ENCODE results near the gene POTEH.
"Not testable (repeated sequence)": the region's sequence is repeated elsewhere in the genome, so short reads cannot be mapped to it uniquely, and the experiment has no call there.

Gene POTEH

DNA sequence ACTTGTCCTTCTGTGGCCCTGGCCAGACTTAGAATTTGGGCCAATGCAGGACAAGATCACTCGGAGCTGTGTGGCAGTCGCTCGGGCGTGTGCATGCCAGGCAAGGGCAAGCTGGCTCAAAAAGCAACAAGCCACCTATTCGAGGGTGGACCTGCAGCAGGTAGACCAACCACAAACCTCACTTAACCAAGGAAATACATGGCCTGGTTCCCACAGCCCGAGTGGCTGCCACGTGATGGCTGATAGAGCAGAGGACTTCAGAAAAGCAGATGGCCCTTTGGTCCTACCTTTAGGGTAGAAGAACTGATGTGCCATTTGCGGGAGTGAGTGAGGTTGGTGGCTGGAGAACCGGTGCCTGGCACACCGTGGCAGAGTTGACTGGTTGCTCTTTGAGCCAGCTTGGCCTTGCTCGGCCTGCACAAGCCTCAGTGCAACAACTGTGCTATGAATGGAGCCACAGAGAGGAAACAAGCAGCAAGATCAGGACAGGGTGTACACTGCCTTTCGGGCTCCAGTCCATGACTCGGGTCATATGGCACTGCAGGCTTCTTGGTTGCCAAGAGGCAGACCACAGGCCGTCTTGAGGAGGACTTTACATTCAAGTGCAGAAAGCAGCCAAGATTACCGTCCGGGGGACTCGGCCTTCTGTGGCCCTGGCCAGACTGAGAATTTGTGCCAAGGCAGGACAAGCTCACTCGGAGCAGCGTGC is 39.5 kb downstream of the POTEH start:
- not testable (repeated sequence) for H3K4me3 ChIP-seq, H3K27ac ChIP-seq
- DNase-seq (ENCODE audit: low spot score) = peak; percentile 28

DNA sequence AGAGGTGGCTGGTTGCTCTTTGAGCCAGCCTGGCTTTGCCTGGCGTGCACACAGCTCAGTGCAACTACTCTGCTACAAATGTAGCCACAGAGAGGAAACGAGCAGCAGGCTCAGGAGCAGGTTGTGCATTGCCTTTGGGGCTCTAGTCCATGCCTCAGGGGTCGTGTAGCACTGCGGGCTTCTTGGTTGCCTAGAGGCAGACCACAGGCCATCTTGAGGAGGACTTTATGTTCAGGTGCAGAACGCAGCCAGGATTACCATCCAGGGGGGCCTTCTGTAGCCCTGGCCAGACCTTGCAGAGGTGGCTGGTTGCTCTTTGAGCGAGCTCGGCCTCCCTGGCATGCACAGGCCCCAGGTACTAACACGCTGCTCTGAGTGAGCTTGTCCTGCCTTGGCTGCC is 41.2 kb downstream of the POTEH start:
- DNase-seq (ENCODE audit: low spot score); H3K27ac ChIP-seq; H3K4me3 ChIP-seq: not testable (repeated sequence)

DNA sequence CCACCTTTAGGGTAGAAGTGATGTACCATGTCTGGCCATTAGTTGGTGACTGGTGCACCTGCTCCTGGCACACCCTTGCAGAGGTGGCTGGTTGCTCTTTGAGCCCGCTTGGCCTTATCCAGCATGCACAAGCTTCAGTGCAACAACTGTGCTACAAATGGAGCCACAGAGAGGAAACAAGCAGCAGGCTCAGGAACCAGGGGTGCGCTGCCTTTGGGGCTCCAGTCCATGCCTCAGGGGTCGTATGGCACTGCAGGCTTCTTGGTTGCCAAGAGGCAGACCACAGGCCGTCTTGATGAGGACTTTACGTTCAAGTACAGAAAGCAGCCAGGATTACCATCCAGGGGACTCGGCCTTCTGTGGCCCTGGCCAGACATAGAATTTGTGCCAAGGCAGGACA is 44.6 kb downstream of the POTEH start:
- not testable (repeated sequence) for DNase-seq (ENCODE audit: low spot score); H3K4me3 ChIP-seq; H3K27ac ChIP-seq

DNA sequence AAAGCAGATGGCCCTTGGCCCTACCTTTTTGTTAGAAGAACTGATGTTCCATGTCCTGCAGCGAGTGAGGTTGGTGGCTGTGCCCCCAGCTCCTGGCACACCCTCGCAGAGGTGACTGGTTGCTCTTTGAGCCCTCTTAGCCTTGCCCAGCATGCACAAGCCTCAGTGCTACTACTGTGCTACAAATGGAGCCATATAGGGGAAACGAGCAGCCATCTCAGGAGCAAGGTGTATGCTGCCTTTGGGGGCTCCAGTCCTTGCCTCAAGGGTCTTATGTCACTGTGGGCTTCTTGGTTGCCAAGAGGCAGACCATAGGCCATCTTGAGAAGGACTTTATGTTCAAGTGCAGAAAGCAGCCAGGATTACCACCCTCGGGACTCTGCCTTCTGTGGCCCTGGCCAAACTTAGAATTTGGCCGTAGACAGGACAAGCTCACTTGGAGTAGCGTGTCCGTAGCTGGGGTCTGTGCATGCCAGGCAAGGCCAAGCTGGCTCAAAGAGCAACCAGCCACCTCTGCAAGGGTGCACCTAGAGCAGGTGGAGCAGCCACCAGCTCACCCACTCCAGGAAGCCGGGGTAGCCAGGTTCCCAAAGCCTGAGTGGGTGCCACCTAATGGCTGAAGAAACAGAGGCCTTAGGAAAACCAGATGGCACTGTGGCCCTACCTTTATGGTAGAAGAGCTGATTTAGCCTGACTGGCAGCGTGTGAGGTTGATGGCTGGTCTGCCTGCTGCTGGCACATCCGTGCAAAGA is 48.5 kb downstream of the POTEH start:
- not testable (repeated sequence) for H3K27ac ChIP-seq
- DNase-seq (ENCODE audit: low spot score) = peak; percentile 24

DNA sequence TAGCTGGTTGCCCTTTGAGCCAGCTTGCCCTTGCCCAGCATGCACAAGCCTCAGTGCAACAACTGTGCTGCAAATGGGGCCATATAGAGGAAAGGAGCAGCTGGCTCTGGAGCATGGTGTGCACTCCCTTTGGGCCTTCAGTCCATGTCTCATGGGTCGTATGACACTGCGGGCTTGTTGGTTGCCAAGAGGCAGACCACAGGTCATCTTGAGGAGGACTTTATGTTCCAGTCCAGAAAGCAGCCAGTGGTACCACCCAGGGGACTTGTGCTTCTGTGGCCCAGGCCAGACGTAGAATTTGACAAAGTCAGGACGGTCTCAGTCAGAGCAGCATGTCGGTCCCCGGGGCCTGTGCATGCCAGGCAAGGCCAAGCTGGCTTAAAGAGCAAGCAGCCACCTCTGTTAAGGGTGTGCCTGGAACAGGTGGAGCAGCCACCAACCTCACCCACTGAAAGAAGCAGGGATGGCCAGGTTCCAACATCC is 49.1 kb downstream of the POTEH start:
- not testable (repeated sequence) for H3K4me3 ChIP-seq; H3K27ac ChIP-seq; DNase-seq (ENCODE audit: low spot score)

More for the DNA sequence above, 48.5 kb downstream of the POTEH start:
- H3K4me3 ChIP-seq = not testable (repeated sequence)

DNA sequence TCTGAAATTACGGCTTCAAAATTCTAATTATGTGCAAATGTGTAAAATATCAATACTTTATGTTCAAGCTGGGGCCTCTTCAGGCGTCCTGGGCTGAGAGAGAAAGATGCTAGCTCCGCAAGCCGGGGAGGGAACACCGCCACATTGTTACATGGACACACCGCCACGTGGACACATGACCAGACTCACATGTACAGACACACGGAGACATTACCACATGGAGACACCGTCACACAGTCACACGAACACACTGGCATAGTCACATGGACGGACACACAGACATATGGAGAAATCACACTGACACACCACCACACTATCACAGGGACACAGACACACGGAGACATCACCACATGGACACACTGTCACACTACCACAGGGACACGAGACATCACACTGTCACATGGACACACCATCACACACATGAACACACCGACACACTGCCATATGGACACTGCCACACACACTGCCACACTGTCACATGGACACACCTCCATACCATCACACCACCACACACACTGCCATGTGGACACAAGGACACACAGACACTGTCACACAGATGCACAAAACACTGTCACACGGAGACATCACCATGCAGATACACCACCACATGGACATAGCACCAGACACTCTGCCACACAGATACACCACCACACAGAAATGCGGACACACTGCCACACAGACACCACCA is 58.0 kb downstream of the POTEH start:
- peak; percentile 41 for DNase-seq (ENCODE audit: low spot score)
- not testable (repeated sequence) for H3K4me3 ChIP-seq, H3K27ac ChIP-seq

DNA sequence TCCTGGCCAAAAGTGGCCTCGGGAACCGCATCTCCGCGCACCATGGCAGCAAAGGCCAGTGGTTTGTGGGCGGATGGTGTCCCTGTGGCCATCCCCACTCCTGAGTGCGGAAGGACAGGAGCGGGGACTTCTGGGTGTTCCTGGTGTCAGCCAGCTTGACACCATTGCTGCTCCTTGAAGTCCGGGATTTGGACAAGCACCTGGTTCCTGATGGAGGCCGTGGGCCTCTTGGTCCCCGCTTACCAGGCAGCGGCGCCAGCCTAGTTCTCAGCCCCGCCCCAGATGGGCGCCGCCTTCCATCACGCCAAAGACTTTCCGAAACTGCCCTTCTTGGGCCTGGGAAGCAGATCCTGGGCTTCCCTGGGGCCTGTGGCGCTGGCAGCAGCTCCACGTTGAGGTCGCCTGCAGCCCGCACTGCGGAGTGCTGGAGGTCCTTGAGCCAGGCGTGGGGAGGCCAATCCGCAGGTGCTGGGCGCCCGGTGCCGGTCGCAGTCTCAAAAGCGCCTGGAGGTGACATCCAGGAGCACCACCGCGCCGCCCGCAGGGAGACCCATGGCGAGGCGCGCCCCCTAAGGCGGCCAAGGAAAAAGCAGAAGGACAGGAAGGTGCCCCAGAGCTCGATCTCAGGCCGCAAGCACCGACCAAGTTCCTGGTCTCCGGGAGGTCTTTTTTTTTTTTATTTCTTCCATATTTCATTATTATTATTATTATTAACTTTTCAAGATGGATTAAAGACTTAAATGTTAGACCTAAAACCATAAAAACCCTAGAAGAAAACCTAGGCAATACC is 59.5 kb downstream of the POTEH start:
- not testable (repeated sequence) for H3K4me3 ChIP-seq, H3K27ac ChIP-seq
- DNase-seq (ENCODE audit: low spot score) = peak; percentile 54

DNA sequence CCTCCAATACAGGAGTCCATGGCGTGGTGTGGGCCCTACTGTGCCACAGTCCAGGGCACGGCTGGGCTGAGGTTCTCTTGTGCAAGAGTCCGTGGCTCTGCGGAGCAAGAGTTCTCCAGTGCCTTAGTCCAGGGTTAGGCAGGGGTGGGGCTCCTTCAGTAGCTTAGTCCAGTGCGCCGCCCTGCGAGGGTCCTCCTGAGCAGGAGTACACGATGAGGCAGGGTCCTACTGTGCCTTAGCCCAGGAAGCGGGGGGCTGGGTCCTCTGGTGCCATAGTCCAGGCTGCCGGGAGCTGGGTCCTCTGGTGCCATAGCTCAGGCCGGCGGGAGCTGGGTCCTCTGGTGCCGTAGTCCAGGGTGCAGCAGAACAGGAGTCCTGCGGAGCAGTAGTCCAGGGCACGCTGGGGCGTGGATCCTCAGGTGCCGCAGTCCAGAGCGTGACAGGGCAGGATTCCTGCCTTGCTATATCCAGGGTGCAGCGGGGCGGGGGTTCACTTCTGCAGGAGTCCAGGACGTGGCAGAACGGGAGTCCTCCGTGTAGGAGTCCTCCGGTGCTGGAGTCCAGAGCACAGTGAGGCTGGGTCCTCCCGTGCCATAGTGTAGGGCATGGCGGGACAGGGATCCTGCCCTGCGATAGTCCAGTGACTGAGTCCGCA is 69.7 kb downstream of the POTEH start:
- DNase-seq (ENCODE audit: low spot score) = peak; percentile 52
- H3K4me3 ChIP-seq, H3K27ac ChIP-seq: not testable (repeated sequence)

DNA sequence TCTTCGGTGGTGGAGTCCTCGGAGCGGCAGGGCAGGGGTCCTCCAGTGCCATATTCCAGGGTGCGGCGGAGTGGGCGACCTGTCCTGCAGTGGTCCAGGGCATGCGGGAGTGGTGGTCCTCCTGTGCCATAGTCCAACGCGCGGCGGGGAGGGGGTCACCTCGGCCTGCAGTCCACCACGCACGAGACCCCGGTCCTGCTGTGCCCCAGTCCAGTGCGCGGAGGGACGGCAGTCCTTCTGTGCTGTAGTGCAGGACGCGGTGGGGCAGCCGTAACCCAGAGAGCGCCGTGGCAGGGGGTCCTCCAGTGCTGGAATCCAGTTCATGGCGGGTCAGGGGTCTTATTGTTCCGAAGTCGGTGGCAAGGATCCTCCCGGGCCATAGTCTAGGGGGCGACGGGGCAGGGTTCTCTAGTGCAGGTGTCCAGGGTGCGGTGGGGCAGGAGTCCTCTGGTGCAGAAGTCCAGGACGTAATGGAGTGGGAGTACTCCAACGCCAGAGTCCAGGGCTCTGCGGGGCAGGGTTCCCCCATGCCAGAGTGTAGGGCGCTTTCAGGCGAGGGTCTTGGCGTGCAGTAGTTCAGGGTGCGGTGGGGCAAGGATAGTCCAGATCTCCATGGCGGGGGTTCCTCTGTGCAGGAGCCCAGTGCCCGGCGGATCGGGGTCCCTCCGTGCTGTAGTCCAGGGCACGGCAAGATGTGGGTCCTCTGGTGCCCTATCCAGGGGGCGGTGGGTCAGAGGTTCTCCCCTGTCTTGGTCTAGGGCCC is 70.7 kb downstream of the POTEH start:
- not testable (repeated sequence) for H3K4me3 ChIP-seq; H3K27ac ChIP-seq; DNase-seq (ENCODE audit: low spot score)

DNA sequence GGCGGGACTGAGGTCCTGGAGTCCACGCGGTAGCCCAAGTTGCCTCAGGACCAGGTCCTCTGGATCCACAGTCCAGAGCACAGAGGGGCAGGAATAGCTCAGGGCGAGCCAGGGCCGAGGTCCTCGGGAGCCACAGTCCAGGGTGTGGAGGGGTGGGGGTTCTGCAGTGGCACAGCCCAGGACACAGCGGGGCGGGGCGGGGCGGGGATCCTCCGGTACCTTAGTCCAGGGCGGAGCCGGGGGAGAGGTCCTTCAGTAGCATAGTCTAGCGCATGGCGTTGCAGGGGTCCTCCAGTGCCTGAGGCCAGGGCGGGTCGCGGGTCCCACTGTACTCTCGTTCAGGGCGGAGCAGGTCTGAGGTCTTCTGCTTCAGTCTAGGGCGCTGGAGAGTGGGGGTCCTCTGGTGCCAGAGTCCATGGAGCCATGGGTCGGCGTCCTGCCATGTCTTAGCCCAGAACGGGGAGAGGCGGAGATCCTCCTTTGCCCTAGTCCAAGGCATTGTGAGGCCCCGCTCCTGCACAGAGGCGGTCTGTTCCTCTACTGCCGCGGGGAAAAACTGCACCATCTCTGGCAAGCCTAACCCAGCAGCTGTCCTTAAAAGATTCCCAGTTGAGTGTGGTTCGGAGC is 71.4 kb downstream of the POTEH start:
- H3K4me3 ChIP-seq, H3K27ac ChIP-seq: not testable (repeated sequence)
- peak; percentile 49 for DNase-seq (ENCODE audit: low spot score)

DNA sequence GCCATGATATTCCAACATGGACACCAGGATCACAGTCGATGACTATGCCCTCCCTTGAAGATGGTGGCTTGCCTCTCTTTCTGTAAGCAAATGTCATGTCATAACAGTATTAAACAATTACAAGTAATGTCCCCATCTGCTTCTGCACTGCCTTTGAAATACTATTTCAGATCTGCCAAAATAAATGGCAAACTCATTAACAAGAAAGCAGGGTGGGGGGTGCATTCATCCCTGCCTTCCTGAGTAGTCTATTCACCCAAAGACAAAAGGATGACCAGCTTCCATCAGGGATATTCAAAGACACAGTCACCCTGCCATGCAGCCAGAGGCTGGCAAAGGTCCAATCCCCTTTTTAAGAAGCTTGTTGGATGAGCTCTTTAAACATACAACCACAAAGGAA is 73.7 kb downstream of the POTEH start:
- not testable (repeated sequence) for H3K4me3 ChIP-seq; H3K27ac ChIP-seq; DNase-seq (ENCODE audit: low spot score)
